GM21367 (cell line): Measurements from ENCODE around the gene POLK.

Experiments used
- ATAC-seq: cut with Tn5 transposase; IDR thresholded peaks from one replicate; pipeline ENCODE4 v1.9.1; 2021; ENCODE audit not compliant: unreplicated experiment

POLK gene

GRCh38 chr5:75640395-75640794 is 128.7 kb downstream of the POLK start:
- no peak for ATAC-seq

- ATAC-seq = no peak
Measured at GRCh38 chr5:75640826-75641225, 129.1 kb downstream of the POLK start.

GRCh38 chr5:75648712-75649111 is 137.0 kb downstream of the POLK start:
- ATAC-seq = no peak
